GM12878 (cell line): ENCODE data around the gene SIK1. TPM values are rescaled to one million over a fixed set of nuclear protein-coding genes. Genes with fewer than 3 reads are reported as not detected.

Experiments
- ATAC-seq: fragments of 200-7000 bp; cut with Tn5 transposase; 3 replicates; pipeline ENCODE4 v1.9.1; 2020; ENCODE audit warnings: mild to moderate bottlenecking, moderate library complexity
- BruUV-seq: library from RNA; stranded (reverse); fragments of 400-500 nt; replicated peaks from 2 replicates; lab custom pipeline; 2021; lab: Mats Ljungman, UMichigan
- CTCF ChIA-PET: fragments of 300-600 bp; sonication (Branson Sonifier 250); formaldehyde crosslinking; extraction: SDS; loops from one replicate; lab custom pipeline; 2021; ENCODE audit warnings: inconsistent platforms; lab: Yijun Ruan, JAX
- POLR2A ChIA-PET: fragments of 350-600 bp; formaldehyde crosslinking; extraction: SDS; loops from one replicate; lab custom pipeline; 2021; ENCODE audit warnings: inconsistent platforms; lab: Charles Lee
- RAD21 ChIA-PET: fragments of 300-600 bp; sonication (Branson Sonifier 250); formaldehyde crosslinking; loops from one replicate; lab custom pipeline; 2023; ENCODE audit warnings: antibody characterized with exemption; ENCODE audit not compliant: unreplicated experiment; lab: Charles Lee
- SMC1A ChIA-PET: fragments of 300-600 bp; sonication (Branson Sonifier 250); formaldehyde crosslinking; loops from one replicate; lab custom pipeline; 2023; ENCODE audit not compliant: unreplicated experiment, uncharacterized antibody; lab: Charles Lee
- DNase-seq: peaks from one replicate; pipeline ENCODE4 v3.0.0-alpha.2; 2011; ENCODE audit warnings: low read depth, low spot score
- FAIRE-seq: peaks from 3 replicates; lab custom pipeline; 2011; peaks lifted over from hg19 to GRCh38; lab: Jason Lieb, UNC
- H2AFZ ChIP-seq: 2 replicates; pipeline ENCODE4 v1.6.0; 2011; ENCODE audit warnings: low read depth, low read length, control low read depth; ENCODE audit not compliant: control insufficient read depth
- H3K27ac ChIP-seq: 2 replicates; pipeline ENCODE4 v1.5.1; 2011; ENCODE audit warnings: control low read depth; ENCODE audit not compliant: control insufficient read depth, insufficient read depth
- H3K27me3 ChIP-seq, 2 experiments: replicated peaks in 1 of 2; 2 replicates each; pipeline versions ENCODE4 v1.6.0 to v1.6.1; 2011; ENCODE audit warnings: low read length in 1 of 2; ENCODE audit not compliant: control insufficient read depth in 2 of 2, insufficient read depth in 2 of 2
- H3K36me3 ChIP-seq, 2 experiments: 2 replicates each; pipeline ENCODE4 v1.5.1; 2011; ENCODE audit warnings: low read length in 1 of 2; ENCODE audit not compliant: control insufficient read depth in 2 of 2, insufficient read depth in 2 of 2
- H3K4me1 ChIP-seq: 2 replicates; pipeline ENCODE4 v1.6.1; 2011; ENCODE audit warnings: mild to moderate bottlenecking, low read length, moderate library complexity, mixed read lengths; ENCODE audit not compliant: control insufficient read depth, insufficient read depth
- H3K4me2 ChIP-seq: 2 replicates; pipeline ENCODE4 v1.6.0; 2011; ENCODE audit warnings: control low read depth; ENCODE audit not compliant: control insufficient read depth, insufficient read depth
- H3K4me3 ChIP-seq: fragments of 200-600 bp; sonication (generic); 2 replicates; pipeline ENCODE4 v1.5.1; 2016
- H3K79me2 ChIP-seq: 2 replicates; pipeline ENCODE4 v1.6.0; 2011; ENCODE audit warnings: low read length; ENCODE audit not compliant: control insufficient read depth, insufficient read depth
- H3K9ac ChIP-seq: 2 replicates; pipeline ENCODE4 v1.8.0; 2011; ENCODE audit warnings: low read length, control low read depth, mixed read lengths; ENCODE audit not compliant: control insufficient read depth, insufficient read depth
- H3K9me3 ChIP-seq: replicated peaks from 3 replicates; pipeline ENCODE4 v1.5.1; 2011; ENCODE audit warnings: mild to moderate bottlenecking, low read length; ENCODE audit not compliant: control insufficient read depth, insufficient read depth
- H4K20me1 ChIP-seq: 2 replicates; pipeline ENCODE4 v1.6.0; 2011; ENCODE audit not compliant: control insufficient read depth, insufficient read depth
- CHD1 ChIP-seq: IDR thresholded peaks from 2 replicates; pipeline ENCODE4 v1.6.1; 2012; ENCODE audit warnings: low read depth, low read length, improper control_type of control experiment
- CREM ChIP-seq: IDR thresholded peaks from 2 replicates; pipeline ENCODE4 v1.6.1; 2014; ENCODE audit warnings: antibody characterized with exemption, low read depth
- FOXM1 ChIP-seq: IDR thresholded peaks from 2 replicates; pipeline ENCODE4 v1.6.1; 2012; ENCODE audit warnings: low read depth, mild to moderate bottlenecking, inconsistent platforms, low read length, moderate library complexity
- IKZF1 ChIP-seq: fragments of 450-650 bp; conservative IDR thresholded peaks from 2 replicates; pipeline ENCODE4 v1.6.1; 2017; ENCODE audit warnings: antibody characterized with exemption, mild to moderate bottlenecking
- MEF2B ChIP-seq: fragments of 450-650 bp; IDR thresholded peaks from 2 replicates; pipeline ENCODE4 v1.6.1; 2018; ENCODE audit warnings: mild to moderate bottlenecking, moderate library complexity; ENCODE audit not compliant: partially characterized antibody, poor library complexity, severe bottlenecking
- MYB ChIP-seq: fragments of 150-350 bp; IDR thresholded peaks from 2 replicates; pipeline ENCODE4 v1.6.1; 2014; ENCODE audit warnings: mild to moderate bottlenecking, low read depth, low read length, borderline replicate concordance
- NFYB ChIP-seq: IDR thresholded peaks from 2 replicates; pipeline ENCODE4 v1.6.1; 2011; ENCODE audit warnings: low read depth, mild to moderate bottlenecking, low read length, improper control_type of control experiment, moderate library complexity; ENCODE audit not compliant: insufficient read depth
- NR2F1 ChIP-seq: fragments of 450-650 bp; conservative IDR thresholded peaks from 2 replicates; pipeline ENCODE4 v1.6.1; 2017; ENCODE audit warnings: mild to moderate bottlenecking
- RELA ChIP-seq: fragments of 450-650 bp; IDR thresholded peaks from 2 replicates; pipeline ENCODE4 v1.8.0; 2014; ENCODE audit warnings: borderline replicate concordance; ENCODE audit not compliant: partially characterized antibody
- RFX5 ChIP-seq: IDR thresholded peaks from 2 replicates; pipeline ENCODE4 v1.6.1; 2011; ENCODE audit warnings: low read depth, low read length, improper control_type of control experiment
- SIN3A ChIP-seq: IDR thresholded peaks from 2 replicates; pipeline ENCODE4 v1.6.1; 2012; ENCODE audit warnings: low read depth, low read length, improper control_type of control experiment
- SPI1 ChIP-seq: IDR thresholded peaks from 2 replicates; pipeline ENCODE4 v1.6.1; 2011; ENCODE audit warnings: low read depth, mild to moderate bottlenecking, low read length, moderate library complexity, borderline replicate concordance; ENCODE audit not compliant: insufficient read depth
- TAF1 ChIP-seq: IDR thresholded peaks from 2 replicates; pipeline ENCODE4 v1.6.1; 2011; ENCODE audit warnings: mild to moderate bottlenecking, low read depth, low read length, borderline replicate concordance
- ZNF207 ChIP-seq: fragments of 450-650 bp; IDR thresholded peaks from 2 replicates; pipeline ENCODE4 v1.6.1; 2014; ENCODE audit warnings: antibody characterized with exemption, mild to moderate bottlenecking, borderline replicate concordance
- WGBS: methylation state at CpG from one replicate; pipeline ENCODE4 v1.1.6; 2016; ENCODE audit warnings: low lambda C conversion rate; ENCODE audit not compliant: insufficient replicate concordance, insufficient coverage; ENCODE audit errors: missing lambda C conversion rate; 5-methylcytosine and 5-hydroxymethylcytosine counted together
- in situ Hi-C: fragments of 300-500 bp; cut with MboI; formaldehyde crosslinking; loops from 9 replicates; pipeline ENCODE4 v1.14.3; 2018; ENCODE audit warnings: mixed read lengths
- intact Hi-C: fragments of 100-400 bp; cut with micrococcal nuclease; formaldehyde crosslinking; loops from one replicate; pipeline ENCODE4 v1.14.2; 2022; ENCODE audit not compliant: unreplicated experiment
- polyA plus RNA-seq, 11 experiments: library from polyadenylated mRNA; depleted of rRNA in 4 of 11; unstranded in 6 of 11; stranded (reverse) in 5 of 11; fragments of >200 nt; fragmentation: Nextera tagmentation in 4 of 11; fragmentation: Illumina TruSeq in 1 of 11; extraction: Ambion mirVana in 4 of 11; extraction: Trizol in 1 of 11; gene quantifications; 1 replicate in 1 of 11; 2 replicates in 10 of 11; pipeline versions ENCODE4 v1.2.1 to v1.2.3, GENCODE V29; 2011 to 2016; ENCODE audit warnings: inconsistent platforms in 2 of 11, missing spikeins in 2 of 11, low read depth in 1 of 11
- total RNA-seq, 4 experiments: library from RNA; depleted of rRNA in 3 of 4; stranded (reverse); fragments of >200 nt in 3 of 4; fragmentation: Illumina TruSeq in 1 of 4; extraction: Trizol in 1 of 4; gene quantifications; 2 replicates each; pipeline versions ENCODE4 v1.2.1 to v1.2.3, GENCODE V29; 2013 to 2021
- TF ChIP-seq, protein P1 (sequence below): fragments of 450-650 bp; IDR thresholded peaks from 2 replicates; pipeline ENCODE4 v1.6.1; 2017; ENCODE audit warnings: low read depth, mild to moderate bottlenecking, moderate library complexity

Gene SIK1
- total and polyA plus RNA-seq, 10 of the 15 experiments (the other 5 are each of a cell fraction or from before 2014, with no cell fraction given) = 0.03 to 7.3 (median 2.1) TPM; not detected in 2

DNA sequence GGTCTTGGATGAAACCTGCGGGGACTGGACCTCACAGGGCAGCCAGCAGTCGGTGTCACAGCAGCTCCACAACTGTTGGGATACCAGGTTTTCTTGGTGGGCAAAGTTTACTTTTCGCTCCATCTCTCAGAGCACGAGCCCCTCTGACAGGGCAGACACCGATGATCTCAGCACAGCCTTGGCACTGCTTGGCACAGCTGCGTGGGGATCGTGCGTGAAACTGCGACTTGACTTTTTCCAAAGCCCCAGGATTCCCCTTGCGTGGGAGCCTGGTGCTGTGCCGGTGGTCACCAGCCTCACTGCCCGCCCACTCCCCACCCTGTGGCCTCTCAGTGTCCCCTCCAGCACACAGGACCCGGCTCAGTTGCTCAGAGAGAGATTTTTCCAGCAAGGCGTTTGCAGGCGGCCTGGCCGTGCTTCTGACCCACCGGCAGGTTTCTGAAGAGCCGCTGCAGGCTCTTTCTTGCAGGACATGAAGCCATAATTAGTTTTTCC lies 57.3 kb downstream of the SIK1 start:
- ChIA-PET POLR2A (interaction anchor here (1.2 to 2.1 kb wide), 3 partner anchors 14 to 17 kb away, joined by 3 to 6 read pairs (median 5); no protein-coding TSS in a partner anchor), RAD21 (no interaction called here), SMC1A (interaction anchor here (1.4 kb wide), 1 partner anchor 16 kb away, joined by 5 read pairs; no protein-coding TSS in a partner anchor), CTCF (interaction anchor here (3.1 kb wide), 1 partner anchor 13 kb away, joined by 12 read pairs; no protein-coding TSS in a partner anchor)
- no peaks in the 10 kb centered on the region for H3K36me3 ChIP-seq
- H3K9me3 ChIP-seq = no peaks in the 10 kb centered on the region
- no peaks in the 10 kb centered on the region for H4K20me1 ChIP-seq
- no peaks in the 10 kb centered on the region; a peak in 1 of 4 replicates for H3K27me3 ChIP-seq
- in situ Hi-C loops = no loop called here
- TF ChIP-seq CREM (no peak), FOXM1 (no peak), MYB (no peak)
- peak overlapping the region; percentile 66; the same call in 1 of the 2 replicates for H3K4me2 ChIP-seq
- H3K79me2 ChIP-seq = no peaks in the 10 kb centered on the region
- no peak for FAIRE-seq
- no peak overlapping the region for H3K27ac ChIP-seq
- WGBS = 36% methylated on average over 16 of the region's 18 CpGs
- ATAC-seq = peak; percentile 13
- H3K4me1 ChIP-seq = peaks cover 22% of the 10 kb centered on the region
- no peak for DNase-seq
- no peak overlapping the region for H3K4me3 ChIP-seq
- no peak overlapping the region for H3K9ac ChIP-seq
- intact Hi-C loops = no loop called here
- BruUV-seq = no TSS peak
- H2AFZ ChIP-seq = no peak overlapping the region

DNA sequence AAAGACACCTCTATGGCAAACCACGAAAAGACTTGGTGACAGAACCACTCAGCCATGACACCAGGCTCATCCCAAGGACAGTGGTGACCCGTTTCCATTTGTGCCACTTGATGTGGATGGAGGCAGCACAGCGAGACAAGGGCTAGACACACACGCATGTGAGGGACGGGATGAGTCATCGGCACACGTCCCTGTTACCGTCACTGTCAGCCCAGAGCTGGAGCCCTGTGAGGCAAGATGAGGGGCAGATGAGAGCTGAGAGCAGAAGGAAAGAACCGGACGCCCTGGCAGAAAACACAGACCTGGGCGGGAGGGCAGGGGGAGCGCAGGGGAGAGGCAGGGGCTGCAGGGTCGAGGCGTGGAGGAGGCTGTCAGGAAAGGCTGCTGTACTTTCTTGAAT lies 57.8 kb downstream of the SIK1 start:
- intact Hi-C loops = no loop called here
- no peak overlapping the region for H3K9ac ChIP-seq
- in situ Hi-C loops = no loop called here
- SMC1A ChIA-PET = interaction anchor here (1.4 kb wide), 1 partner anchor 15 kb away, joined by 5 read pairs; no protein-coding TSS in a partner anchor
- no peaks in the 10 kb centered on the region for H3K79me2 ChIP-seq
- BruUV-seq = no TSS peak
- DNase-seq (no peak), ATAC-seq (peak; percentile 95), FAIRE-seq (peak; percentile 76)
- peaks cover 22% of the 10 kb centered on the region for H3K4me1 ChIP-seq
- 5% methylated on average over 8 of the region's 14 CpGs for WGBS
- CTCF ChIA-PET = interaction anchor here (3.1 kb wide), 1 partner anchor 13 kb away, joined by 12 read pairs; no protein-coding TSS in a partner anchor
- no peaks in the 10 kb centered on the region; a peak in 2 of 4 replicates for H3K27me3 ChIP-seq
- H3K27ac ChIP-seq = no peak overlapping the region
- peak overlapping the region; percentile 66 for H3K4me2 ChIP-seq
- H3K36me3 ChIP-seq = no peaks in the 10 kb centered on the region
- H4K20me1 ChIP-seq = no peaks in the 10 kb centered on the region
- H3K4me3 ChIP-seq = no peak overlapping the region
- no peaks in the 10 kb centered on the region for H3K9me3 ChIP-seq
- POLR2A ChIA-PET = interaction anchor here (1.2 to 2.1 kb wide), 3 partner anchors 13 to 17 kb away, joined by 3 to 6 read pairs (median 5); no protein-coding TSS in a partner anchor
- RAD21 ChIA-PET = no interaction called here
- H2AFZ ChIP-seq = no peak overlapping the region
- 0 out of 2 replicates have a peak, but pooled peaks have one; percentile 48 for TF ChIP-seq CREM
- TF ChIP-seq RFX5 = no peak
- TF ChIP-seq, protein P1, sequence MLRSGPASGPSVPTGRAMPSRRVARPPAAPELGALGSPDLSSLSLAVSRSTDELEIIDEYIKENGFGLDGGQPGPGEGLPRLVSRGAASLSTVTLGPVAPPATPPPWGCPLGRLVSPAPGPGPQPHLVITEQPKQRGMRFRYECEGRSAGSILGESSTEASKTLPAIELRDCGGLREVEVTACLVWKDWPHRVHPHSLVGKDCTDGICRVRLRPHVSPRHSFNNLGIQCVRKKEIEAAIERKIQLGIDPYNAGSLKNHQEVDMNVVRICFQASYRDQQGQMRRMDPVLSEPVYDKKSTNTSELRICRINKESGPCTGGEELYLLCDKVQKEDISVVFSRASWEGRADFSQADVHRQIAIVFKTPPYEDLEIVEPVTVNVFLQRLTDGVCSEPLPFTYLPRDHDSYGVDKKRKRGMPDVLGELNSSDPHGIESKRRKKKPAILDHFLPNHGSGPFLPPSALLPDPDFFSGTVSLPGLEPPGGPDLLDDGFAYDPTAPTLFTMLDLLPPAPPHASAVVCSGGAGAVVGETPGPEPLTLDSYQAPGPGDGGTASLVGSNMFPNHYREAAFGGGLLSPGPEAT = no peak
- TF ChIP-seq RELA = no peak
- TF ChIP-seq CHD1 = 0 out of 2 replicates have a peak, but pooled peaks have one; percentile 27
- no peak for TF ChIP-seq ZNF207
- TF ChIP-seq NFYB = no peak
- no peak for TF ChIP-seq SIN3A
- TF ChIP-seq FOXM1 = no peak
- TF ChIP-seq IKZF1 = peak; percentile 66
- TF ChIP-seq MEF2B = no peak
- TF ChIP-seq TAF1 = no peak
- peak; percentile 26; the same call in 1 of the 2 replicates for TF ChIP-seq NR2F1
- no peak for TF ChIP-seq SPI1
